Measurements from ENCODE around the gene DNER.
"Not testable (repeated sequence)": the region's sequence is repeated elsewhere in the genome, so short reads cannot be mapped to it uniquely, and the experiment has no call there.

Gene DNER

GRCh38 chr2:229715895-229716507 is 1.6 kb upstream of the DNER start:
- DNase-seq, result peak in 1 of 2 donors; percentile 25

GRCh38 chr2:229714736-229715541 is 584 bp upstream of the DNER start:
- peak in 1 of 2 donors; percentile 14 for DNase-seq

- DNase-seq, result no peak
Observed at GRCh38 chr2:229713371-229714079, 830 bp downstream of the DNER start.

DNA sequence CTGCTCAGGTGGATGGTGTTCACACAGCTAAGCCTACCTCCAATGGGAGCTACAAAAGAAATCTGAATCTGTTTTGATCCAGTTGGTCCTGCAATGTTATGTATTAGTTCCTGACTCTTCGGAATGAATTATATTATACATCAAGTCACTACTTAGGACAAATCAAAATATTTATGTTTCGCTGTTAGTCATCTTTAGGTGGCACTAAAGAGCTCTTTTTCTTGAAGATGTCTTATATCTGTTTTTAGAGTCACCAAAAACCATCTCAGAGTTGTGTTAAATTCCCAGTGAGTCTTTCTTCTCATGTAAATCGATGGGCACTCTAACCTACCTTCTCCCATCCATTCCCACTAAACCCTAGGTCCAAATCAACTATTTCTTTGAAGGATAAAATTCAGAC is 2.2 kb downstream of the DNER start:
- DNase-seq, result no peak

DNA sequence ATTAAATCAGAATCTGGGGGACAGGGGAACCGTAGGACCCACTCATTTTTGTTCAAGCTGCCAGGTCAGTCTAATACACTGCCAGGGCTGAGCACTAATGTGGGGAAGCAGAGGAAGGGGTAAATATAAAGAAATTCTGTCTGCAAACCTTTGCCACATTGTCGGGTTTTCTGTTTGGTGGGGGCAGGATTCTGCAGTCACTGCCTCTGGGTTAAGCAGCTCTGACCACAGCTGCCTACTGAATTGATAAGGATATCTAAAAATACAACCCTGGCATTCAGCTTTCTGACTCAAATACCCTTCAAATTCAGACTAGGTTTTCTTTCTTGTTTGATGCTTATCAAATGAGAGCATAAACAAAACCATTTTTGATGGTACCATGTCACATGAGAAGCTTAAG is 6.0 kb downstream of the DNER start:
- DNase-seq, result no peak

DNA sequence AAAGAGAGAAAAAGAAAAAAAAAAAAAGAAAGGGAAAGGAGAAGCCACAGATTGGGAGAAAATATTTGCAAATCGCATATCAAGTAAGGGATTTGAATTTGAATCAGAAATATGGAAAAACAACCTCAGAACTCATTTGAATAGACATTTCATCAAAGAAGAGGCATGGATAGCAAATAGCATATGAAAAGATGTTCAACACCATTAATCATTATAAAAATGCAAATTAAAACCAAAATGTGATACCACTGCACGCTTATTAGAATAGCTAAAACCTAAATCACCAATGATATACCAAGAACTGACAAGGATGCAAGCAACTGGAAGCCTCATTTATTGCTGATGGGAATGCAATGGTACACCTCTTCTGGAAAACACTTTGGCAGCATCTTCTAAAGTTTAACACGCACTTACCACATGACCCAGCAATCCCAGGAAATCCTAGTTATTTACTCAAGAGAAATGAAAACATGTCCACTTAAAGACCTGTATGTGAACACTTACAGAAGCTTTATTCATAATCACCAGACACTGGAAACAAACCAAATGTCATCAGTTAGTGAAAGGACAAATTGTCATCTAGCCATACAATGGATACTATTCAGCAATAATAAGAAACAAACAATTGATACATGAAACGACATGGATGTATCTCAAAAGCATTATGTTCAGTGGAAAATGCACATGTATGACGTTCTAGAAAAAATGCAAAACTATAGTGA is 10.3 kb downstream of the DNER start:
- no peak for DNase-seq

GRCh38 chr2:229701716-229702115 is 12.6 kb downstream of the DNER start:
- DNase-seq, result no peak

DNA sequence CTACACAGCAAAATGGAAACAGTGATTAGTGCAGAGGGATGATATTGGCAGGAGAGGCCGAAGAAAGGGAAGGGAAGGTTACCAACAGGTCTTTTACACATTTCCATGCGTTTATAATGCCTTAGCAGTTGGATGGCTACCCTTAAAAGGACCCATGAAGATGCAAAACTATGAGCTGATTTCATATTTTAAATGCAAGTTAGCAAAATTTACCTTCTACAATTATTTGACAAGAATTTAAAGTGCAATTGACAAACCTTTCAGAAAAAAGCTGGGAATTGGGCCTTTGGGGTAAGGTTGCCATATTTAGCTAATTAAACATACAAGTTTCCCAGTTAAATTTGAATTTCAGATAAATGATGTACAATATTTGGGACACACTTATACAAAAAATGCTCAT is 13.3 kb downstream of the DNER start:
- no peak for DNase-seq

GRCh38 chr2:229695961-229696360 is 18.4 kb downstream of the DNER start:
- DNase-seq, result no peak

DNA sequence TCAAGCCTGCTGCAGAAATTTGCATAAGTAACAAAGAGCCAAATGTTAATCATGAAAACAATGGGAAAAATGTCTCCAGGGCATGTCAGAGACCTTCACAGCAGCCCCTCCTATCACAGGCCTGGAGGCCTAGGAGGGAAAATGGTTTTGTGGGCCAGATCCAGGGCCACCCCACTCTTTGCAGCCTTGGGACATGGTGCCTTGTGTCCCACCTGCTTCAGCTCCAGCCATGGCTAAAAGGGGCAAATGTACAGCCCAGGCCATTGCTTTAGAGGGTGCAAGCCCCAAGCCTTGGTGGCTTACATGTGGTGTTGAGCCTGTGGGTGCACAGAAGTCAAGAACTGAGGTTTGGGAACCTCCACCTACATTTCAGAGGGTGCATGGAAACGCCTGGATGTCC is 20.5 kb downstream of the DNER start:
- DNase-seq, result not testable (repeated sequence)

DNA sequence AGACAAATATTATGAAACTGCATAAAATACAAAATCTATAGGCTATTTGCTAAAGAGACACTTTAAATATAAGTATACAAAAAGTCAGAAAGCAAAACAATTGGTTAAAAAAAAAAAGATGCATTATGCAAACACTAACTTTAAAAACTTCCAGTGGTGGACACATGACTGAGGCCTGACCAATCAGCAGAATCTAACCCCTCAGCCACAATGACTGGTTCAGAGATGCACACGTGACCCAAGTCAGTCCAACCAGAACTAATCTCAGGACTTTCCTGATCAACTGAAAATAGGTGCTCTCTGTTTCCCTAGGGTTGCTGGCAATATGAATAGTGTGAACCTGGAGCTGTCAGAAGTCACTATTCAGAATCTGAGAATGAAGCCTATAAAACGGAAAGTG is 22.7 kb downstream of the DNER start:
- DNase-seq, result no peak

DNA sequence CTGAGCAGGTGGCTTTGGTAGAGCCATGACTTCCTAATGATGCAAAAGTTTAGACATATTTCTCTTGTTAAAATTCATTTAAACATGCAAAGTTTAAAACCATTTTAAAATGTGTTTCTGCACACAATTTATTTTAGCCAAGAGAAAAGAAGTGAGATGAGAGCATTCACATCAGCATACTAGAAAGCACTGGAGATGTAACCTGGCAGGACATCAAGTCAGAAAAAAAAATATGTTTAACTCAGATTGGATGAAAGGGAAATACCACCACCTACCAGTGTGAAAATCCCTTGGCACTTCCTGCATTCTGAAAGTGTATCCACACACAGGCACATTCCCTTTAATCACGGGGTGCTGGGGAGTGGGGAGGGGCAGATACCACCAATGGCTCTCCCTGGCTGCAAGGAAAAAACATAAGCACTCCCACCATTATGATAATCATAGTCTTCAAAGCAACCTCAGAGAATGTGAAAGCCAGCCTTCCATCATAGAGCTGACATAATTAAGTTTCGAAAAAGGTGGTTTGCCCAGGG is 25.0 kb downstream of the DNER start:
- DNase-seq, result no peak

DNA sequence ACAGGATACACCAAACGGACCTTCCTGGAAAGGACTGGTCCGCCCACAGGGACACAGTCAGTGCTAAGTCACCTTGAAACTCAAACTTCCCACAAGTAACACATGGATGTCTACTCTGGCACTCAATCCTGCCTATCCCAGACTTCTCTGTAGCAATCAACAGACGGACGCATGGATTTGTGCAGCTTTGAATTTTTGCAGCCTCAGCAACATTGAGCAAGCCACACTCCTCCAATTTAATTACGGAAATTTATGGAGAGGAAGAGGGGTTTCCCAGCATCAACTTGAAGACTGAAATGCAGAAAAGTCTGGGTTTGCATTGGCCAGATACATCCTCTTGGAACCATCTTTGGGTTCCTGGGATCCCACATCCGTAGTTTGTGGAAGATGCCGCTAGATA is 26.2 kb downstream of the DNER start:
- no peak for DNase-seq

- DNase-seq, result no peak
Observed at GRCh38 chr2:229686122-229686919, 28.0 kb downstream of the DNER start.

DNA sequence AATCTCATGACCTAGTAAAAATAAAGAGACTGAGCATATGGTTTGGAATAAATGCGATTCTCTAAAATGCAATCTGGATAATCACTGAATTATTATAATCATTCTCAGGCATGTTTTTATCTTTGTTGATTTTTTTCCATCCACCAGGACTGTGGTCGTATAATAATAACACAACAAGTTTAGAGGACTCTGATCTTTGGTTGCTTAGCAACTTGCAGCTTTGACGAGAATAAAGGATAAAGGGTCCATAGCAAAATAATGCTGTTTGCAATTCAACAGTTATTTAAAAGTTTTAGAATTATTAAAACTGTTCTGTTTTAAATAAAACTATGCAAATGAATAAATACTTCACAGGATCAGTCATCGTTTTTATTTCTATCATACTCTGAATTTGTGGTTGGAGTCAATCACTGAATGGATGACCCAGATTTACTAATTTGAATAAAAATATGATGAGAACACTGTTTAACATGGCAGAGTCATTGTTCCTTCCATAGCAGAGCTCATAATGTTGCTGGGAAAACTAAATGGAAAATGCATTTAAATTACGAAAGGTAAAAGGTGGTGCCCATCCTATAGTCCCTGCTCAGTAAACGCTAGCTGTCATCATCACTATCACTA is 29.3 kb downstream of the DNER start:
- DNase-seq, result no peak

DNA sequence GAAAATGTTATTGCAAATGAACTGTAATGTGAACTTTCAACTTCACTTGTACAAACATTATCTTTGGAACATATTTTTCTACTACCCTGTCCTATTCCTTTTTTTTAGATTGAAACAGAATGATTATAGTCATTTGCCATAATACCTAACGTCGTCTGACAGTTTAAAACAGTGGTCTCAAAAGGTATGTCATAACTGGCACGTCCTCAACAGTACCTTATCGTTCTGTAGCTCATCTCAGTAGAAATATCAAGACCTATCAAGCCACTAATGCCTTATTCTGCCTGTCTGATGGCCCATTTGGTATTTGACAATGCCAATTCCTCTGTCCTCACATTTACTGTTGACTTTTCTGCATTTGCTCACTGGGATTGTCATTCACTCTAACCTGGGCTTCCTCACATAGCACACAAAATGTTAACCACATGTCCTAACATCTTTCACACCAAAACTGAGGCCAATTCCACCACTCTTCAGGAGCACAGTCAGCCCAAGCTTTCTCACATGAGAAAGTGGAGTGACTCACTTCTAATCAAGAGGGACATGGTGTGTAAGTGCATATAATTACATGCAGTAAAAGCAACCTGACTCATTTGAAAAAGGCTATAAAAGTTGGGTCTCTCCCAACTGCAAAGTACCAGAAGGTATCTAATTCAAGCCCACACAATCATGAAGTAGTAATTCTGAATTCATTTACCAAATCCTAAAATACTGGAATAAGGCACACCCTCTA is 34.8 kb downstream of the DNER start:
- DNase-seq, result no peak

GRCh38 chr2:229675569-229675968 is 38.8 kb downstream of the DNER start:
- DNase-seq, result no peak

DNA sequence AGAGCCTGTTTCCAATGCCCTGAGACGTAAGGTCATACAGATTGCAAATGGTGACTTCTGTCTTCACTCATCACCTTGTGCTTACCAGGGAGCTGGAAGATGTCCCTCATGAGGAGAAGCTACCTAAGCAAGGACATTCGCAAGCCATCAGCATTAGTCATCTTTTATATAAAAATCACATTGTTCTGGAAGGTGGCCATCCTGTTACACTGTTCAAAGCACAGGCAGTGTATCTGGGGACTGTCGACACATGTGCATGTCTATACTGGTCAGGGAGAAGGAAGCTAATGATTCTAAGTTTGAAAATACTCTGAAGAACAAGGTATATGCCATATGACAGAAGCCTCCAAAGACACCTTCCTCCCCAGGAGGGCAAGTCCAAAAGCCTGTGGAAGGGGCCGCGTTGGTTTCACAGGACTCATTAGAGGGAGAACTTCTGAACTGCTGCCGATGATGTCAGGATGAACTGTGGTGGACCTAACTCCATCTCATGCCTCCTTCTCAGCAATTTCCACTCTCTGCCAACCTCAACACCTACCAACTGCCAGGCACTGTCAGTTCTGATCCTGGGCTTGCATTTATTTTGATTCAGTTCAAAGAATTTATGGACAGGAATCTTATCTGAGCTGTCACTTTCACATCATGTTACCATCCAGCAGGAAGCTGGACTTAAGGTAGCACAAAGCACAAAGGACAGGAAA is 39.4 kb downstream of the DNER start:
- no peak for DNase-seq

- DNase-seq, result no peak
Observed at GRCh38 chr2:229673676-229674075, 40.7 kb downstream of the DNER start.

- DNase-seq, result no peak
Observed at GRCh38 chr2:229672021-229672420, 42.3 kb downstream of the DNER start.
